Amniotic epithelial cell (primary cell): ENCODE measurements around the gene WIPI1.
A peak's percentile ranks its signal among the peaks of the same experiment; 100 is the strongest.

Source experiments
- DNase-seq: peaks from one replicate; pipeline ENCODE4 v3.0.0-alpha.2; 2010; ENCODE audit warnings: low read depth

The WIPI1 gene

GRCh38 chr17:68460146-68460545 is 2.9 kb upstream of the WIPI1 start:
- no peak for DNase-seq

- no peak for DNase-seq
Measured at GRCh38 chr17:68459037-68459639, 1.8 kb upstream of the WIPI1 start.

GRCh38 chr17:68458260-68459036 is 1.2 kb upstream of the WIPI1 start:
- DNase-seq: no peak

- peak; percentile 96 for DNase-seq
Measured at GRCh38 chr17:68457539-68458259, 403 bp upstream of the WIPI1 start.

- peak; percentile 94 for DNase-seq
Measured at GRCh38 chr17:68456339-68457167, 743 bp downstream of the WIPI1 start.

- peak; percentile 97 for DNase-seq
Measured at GRCh38 chr17:68455901-68456338, 1.4 kb downstream of the WIPI1 start.

GRCh38 chr17:68453991-68454665 is 3.2 kb downstream of the WIPI1 start:
- no peak for DNase-seq

- no peak for DNase-seq
Measured at GRCh38 chr17:68452724-68453290, 4.5 kb downstream of the WIPI1 start.

- DNase-seq: no peak
Measured at GRCh38 chr17:68451670-68452354, 5.5 kb downstream of the WIPI1 start.

- no peak for DNase-seq
Measured at GRCh38 chr17:68450801-68451200, 6.5 kb downstream of the WIPI1 start.

GRCh38 chr17:68450391-68450790 is 6.9 kb downstream of the WIPI1 start:
- no peak for DNase-seq

GRCh38 chr17:68449021-68449739 is 8.1 kb downstream of the WIPI1 start:
- no peak for DNase-seq

GRCh38 chr17:68446626-68447041 is 10.7 kb downstream of the WIPI1 start:
- DNase-seq: no peak

- DNase-seq: no peak
Measured at GRCh38 chr17:68445671-68446070, 11.6 kb downstream of the WIPI1 start.

GRCh38 chr17:68443972-68444464 is 13.3 kb downstream of the WIPI1 start:
- no peak for DNase-seq

- DNase-seq: no peak
Measured at GRCh38 chr17:68441070-68441770, 16.1 kb downstream of the WIPI1 start.

- DNase-seq: no peak
Measured at GRCh38 chr17:68440526-68440925, 16.8 kb downstream of the WIPI1 start.

- no peak for DNase-seq
Measured at GRCh38 chr17:68439656-68440290, 17.5 kb downstream of the WIPI1 start.
